GM12878 (cell line): ENCODE results near the gene CDK17. TPM values are rescaled to one million over a fixed set of nuclear protein-coding genes. Genes with fewer than 3 reads are reported as not detected.
A peak's percentile ranks its signal among the peaks of the same experiment; 100 is the strongest.

Experiments
- ATAC-seq: fragments of 200-7000 bp; cut with Tn5 transposase; 3 replicates; pipeline ENCODE4 v1.9.1; 2020; ENCODE audit warnings: mild to moderate bottlenecking, moderate library complexity
- BruUV-seq: library from RNA; stranded (reverse); fragments of 400-500 nt; replicated peaks from 2 replicates; lab custom pipeline; 2021; lab: Mats Ljungman, UMichigan
- CTCF ChIA-PET: fragments of 300-600 bp; sonication (Branson Sonifier 250); formaldehyde crosslinking; extraction: SDS; loops from one replicate; lab custom pipeline; 2021; ENCODE audit warnings: inconsistent platforms; lab: Yijun Ruan, JAX
- POLR2A ChIA-PET: fragments of 350-600 bp; formaldehyde crosslinking; extraction: SDS; loops from one replicate; lab custom pipeline; 2021; ENCODE audit warnings: inconsistent platforms; lab: Charles Lee
- RAD21 ChIA-PET: fragments of 300-600 bp; sonication (Branson Sonifier 250); formaldehyde crosslinking; loops from one replicate; lab custom pipeline; 2023; ENCODE audit warnings: antibody characterized with exemption; ENCODE audit not compliant: unreplicated experiment; lab: Charles Lee
- SMC1A ChIA-PET: fragments of 300-600 bp; sonication (Branson Sonifier 250); formaldehyde crosslinking; loops from one replicate; lab custom pipeline; 2023; ENCODE audit not compliant: unreplicated experiment, uncharacterized antibody; lab: Charles Lee
- DNase-seq: peaks from one replicate; pipeline ENCODE4 v3.0.0-alpha.2; 2011; ENCODE audit warnings: low read depth, low spot score
- FAIRE-seq: peaks from 3 replicates; lab custom pipeline; 2011; peaks lifted over from hg19 to GRCh38; lab: Jason Lieb, UNC
- H2AFZ ChIP-seq: 2 replicates; pipeline ENCODE4 v1.6.0; 2011; ENCODE audit warnings: low read depth, low read length, control low read depth; ENCODE audit not compliant: control insufficient read depth
- H3K27ac ChIP-seq: 2 replicates; pipeline ENCODE4 v1.5.1; 2011; ENCODE audit warnings: control low read depth; ENCODE audit not compliant: control insufficient read depth, insufficient read depth
- H3K27me3 ChIP-seq, 2 experiments: replicated peaks in 1 of 2; 2 replicates each; pipeline versions ENCODE4 v1.6.0 to v1.6.1; 2011; ENCODE audit warnings: low read length in 1 of 2; ENCODE audit not compliant: control insufficient read depth in 2 of 2, insufficient read depth in 2 of 2
- H3K36me3 ChIP-seq, 2 experiments: 2 replicates each; pipeline ENCODE4 v1.5.1; 2011; ENCODE audit warnings: low read length in 1 of 2; ENCODE audit not compliant: control insufficient read depth in 2 of 2, insufficient read depth in 2 of 2
- H3K4me1 ChIP-seq: 2 replicates; pipeline ENCODE4 v1.6.1; 2011; ENCODE audit warnings: mild to moderate bottlenecking, low read length, moderate library complexity, mixed read lengths; ENCODE audit not compliant: control insufficient read depth, insufficient read depth
- H3K4me2 ChIP-seq: 2 replicates; pipeline ENCODE4 v1.6.0; 2011; ENCODE audit warnings: control low read depth; ENCODE audit not compliant: control insufficient read depth, insufficient read depth
- H3K4me3 ChIP-seq: fragments of 200-600 bp; sonication (generic); 2 replicates; pipeline ENCODE4 v1.5.1; 2016
- H3K79me2 ChIP-seq: 2 replicates; pipeline ENCODE4 v1.6.0; 2011; ENCODE audit warnings: low read length; ENCODE audit not compliant: control insufficient read depth, insufficient read depth
- H3K9ac ChIP-seq: 2 replicates; pipeline ENCODE4 v1.8.0; 2011; ENCODE audit warnings: low read length, control low read depth, mixed read lengths; ENCODE audit not compliant: control insufficient read depth, insufficient read depth
- H3K9me3 ChIP-seq: replicated peaks from 3 replicates; pipeline ENCODE4 v1.5.1; 2011; ENCODE audit warnings: mild to moderate bottlenecking, low read length; ENCODE audit not compliant: control insufficient read depth, insufficient read depth
- H4K20me1 ChIP-seq: 2 replicates; pipeline ENCODE4 v1.6.0; 2011; ENCODE audit not compliant: control insufficient read depth, insufficient read depth
- DPF2 ChIP-seq: fragments of 450-650 bp; IDR thresholded peaks from 2 replicates; pipeline ENCODE4 v1.6.1; 2017; ENCODE audit warnings: mild to moderate bottlenecking
- NFYB ChIP-seq: IDR thresholded peaks from 2 replicates; pipeline ENCODE4 v1.6.1; 2011; ENCODE audit warnings: low read depth, mild to moderate bottlenecking, low read length, improper control_type of control experiment, moderate library complexity; ENCODE audit not compliant: insufficient read depth
- RBBP5 ChIP-seq: fragments of 200-600 bp; sonication (generic); conservative IDR thresholded peaks from 2 replicates; pipeline ENCODE4 v1.6.1; 2016
- RFX5 ChIP-seq: IDR thresholded peaks from 2 replicates; pipeline ENCODE4 v1.6.1; 2011; ENCODE audit warnings: low read depth, low read length, improper control_type of control experiment
- SMC3 ChIP-seq: IDR thresholded peaks from 2 replicates; pipeline ENCODE4 v1.6.1; 2011; ENCODE audit warnings: low read length, improper control_type of control experiment, borderline replicate concordance
- WGBS: methylation state at CpG from one replicate; pipeline ENCODE4 v1.1.6; 2016; ENCODE audit warnings: low lambda C conversion rate; ENCODE audit not compliant: insufficient replicate concordance, insufficient coverage; ENCODE audit errors: missing lambda C conversion rate; 5-methylcytosine and 5-hydroxymethylcytosine counted together
- in situ Hi-C: fragments of 300-500 bp; cut with MboI; formaldehyde crosslinking; loops from 9 replicates; pipeline ENCODE4 v1.14.3; 2018; ENCODE audit warnings: mixed read lengths
- intact Hi-C: fragments of 100-400 bp; cut with micrococcal nuclease; formaldehyde crosslinking; loops from one replicate; pipeline ENCODE4 v1.14.2; 2022; ENCODE audit not compliant: unreplicated experiment
- polyA plus RNA-seq, 11 experiments: library from polyadenylated mRNA; depleted of rRNA in 4 of 11; unstranded in 6 of 11; stranded (reverse) in 5 of 11; fragments of >200 nt; fragmentation: Nextera tagmentation in 4 of 11; fragmentation: Illumina TruSeq in 1 of 11; extraction: Ambion mirVana in 4 of 11; extraction: Trizol in 1 of 11; gene quantifications; 1 replicate in 1 of 11; 2 replicates in 10 of 11; pipeline versions ENCODE4 v1.2.1 to v1.2.3, GENCODE V29; 2011 to 2016; ENCODE audit warnings: inconsistent platforms in 2 of 11, missing spikeins in 2 of 11, low read depth in 1 of 11
- total RNA-seq, 4 experiments: library from RNA; depleted of rRNA in 3 of 4; stranded (reverse); fragments of >200 nt in 3 of 4; fragmentation: Illumina TruSeq in 1 of 4; extraction: Trizol in 1 of 4; gene quantifications; 2 replicates each; pipeline versions ENCODE4 v1.2.1 to v1.2.3, GENCODE V29; 2013 to 2021
- TF ChIP-seq, protein P1 (sequence below): fragments of 450-650 bp; formaldehyde crosslinking; IDR thresholded peaks from 2 replicates; pipeline ENCODE4 v1.4.0; 2022; ENCODE audit warnings: mild to moderate bottlenecking, moderate library complexity
- TF ChIP-seq, protein P2 (sequence below): fragments of 450-650 bp; IDR thresholded peaks from 2 replicates; pipeline ENCODE4 v1.6.1; 2016; ENCODE audit warnings: mild to moderate bottlenecking

Gene CDK17
- total and polyA plus RNA-seq, 10 of the 15 experiments (the other 5 are each of a cell fraction or from before 2014, with no cell fraction given) = 5.6 to 45.6 (median 18.3) TPM

DNA sequence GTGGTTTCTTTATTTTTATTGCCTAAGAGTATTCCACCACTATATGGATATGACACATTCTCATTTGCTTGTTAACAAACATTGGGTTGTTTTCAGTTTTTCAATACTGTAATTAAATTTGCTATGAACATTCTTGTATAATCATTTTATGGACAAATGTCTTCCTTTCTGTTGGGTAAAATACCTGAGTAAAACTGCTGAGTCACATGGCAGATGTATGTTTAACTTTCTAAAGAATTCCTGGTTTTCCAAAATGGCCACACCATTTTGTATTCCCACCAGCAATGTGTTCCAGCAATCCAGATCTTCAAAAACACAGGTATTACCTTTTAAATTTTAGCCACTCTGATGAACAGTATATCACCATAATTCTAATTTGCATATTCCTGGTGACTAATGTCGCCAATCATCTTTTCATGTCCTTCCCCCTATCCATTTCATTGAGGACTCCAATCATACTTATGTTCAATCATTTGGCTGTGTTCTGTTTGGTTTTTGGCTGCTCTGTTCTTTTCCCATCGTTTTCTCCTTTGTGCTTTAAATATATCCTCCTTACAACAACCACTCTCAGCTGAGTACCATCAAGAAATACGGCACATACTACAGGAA, 36.0 kb downstream of the CDK17 start:
- RAD21 ChIA-PET = no interaction called here
- WGBS = 98% methylated on average over 3 of the region's 3 CpGs

More for the DNA sequence above, 36.0 kb downstream of the CDK17 start:
- TF ChIP-seq SMC3 = no peak
- TF ChIP-seq, protein P1, sequence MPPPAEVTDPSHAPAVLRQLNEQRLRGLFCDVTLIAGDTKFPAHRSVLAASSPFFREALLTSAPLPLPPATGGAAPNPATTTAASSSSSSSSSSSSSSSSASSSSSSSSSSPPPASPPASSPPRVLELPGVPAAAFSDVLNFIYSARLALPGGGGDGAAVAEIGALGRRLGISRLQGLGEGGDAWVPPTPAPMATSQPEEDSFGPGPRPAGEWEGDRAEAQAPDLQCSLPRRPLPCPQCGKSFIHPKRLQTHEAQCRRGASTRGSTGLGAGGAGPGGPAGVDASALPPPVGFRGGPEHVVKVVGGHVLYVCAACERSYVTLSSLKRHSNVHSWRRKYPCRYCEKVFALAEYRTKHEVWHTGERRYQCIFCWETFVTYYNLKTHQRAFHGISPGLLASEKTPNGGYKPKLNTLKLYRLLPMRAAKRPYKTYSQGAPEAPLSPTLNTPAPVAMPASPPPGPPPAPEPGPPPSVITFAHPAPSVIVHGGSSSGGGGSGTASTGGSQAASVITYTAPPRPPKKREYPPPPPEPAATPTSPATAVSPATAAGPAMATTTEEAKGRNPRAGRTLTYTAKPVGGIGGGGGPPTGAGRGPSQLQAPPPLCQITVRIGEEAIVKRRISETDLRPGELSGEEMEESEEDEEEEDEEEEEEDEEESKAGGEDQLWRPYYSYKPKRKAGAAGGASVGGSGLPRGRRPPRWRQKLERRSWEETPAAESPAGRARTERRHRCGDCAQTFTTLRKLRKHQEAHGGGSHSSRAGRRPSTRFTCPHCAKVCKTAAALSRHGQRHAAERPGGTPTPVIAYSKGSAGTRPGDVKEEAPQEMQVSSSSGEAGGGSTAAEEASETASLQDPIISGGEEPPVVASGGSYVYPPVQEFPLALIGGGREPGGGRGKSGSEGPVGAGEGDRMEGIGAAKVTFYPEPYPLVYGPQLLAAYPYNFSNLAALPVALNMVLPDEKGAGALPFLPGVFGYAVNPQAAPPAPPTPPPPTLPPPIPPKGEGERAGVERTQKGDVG (CRISPR knock-in tag) = no peak
- no peak for TF ChIP-seq RBBP5
- TF ChIP-seq DPF2 = no peak
- TF ChIP-seq, protein P2, sequence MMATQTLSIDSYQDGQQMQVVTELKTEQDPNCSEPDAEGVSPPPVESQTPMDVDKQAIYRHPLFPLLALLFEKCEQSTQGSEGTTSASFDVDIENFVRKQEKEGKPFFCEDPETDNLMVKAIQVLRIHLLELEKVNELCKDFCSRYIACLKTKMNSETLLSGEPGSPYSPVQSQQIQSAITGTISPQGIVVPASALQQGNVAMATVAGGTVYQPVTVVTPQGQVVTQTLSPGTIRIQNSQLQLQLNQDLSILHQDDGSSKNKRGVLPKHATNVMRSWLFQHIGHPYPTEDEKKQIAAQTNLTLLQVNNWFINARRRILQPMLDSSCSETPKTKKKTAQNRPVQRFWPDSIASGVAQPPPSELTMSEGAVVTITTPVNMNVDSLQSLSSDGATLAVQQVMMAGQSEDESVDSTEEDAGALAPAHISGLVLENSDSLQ = no peak
- TF ChIP-seq NFYB = no peak
- TF ChIP-seq RFX5 = no peak
- TSS peak; percentile 13 for BruUV-seq
- CTCF ChIA-PET = no interaction called here
- Histone ChIP-seq H2AFZ (no peak overlapping the region), H3K4me3 (no peak overlapping the region), H3K4me1 (peaks cover 8% of the 10 kb centered on the region), H3K27ac (no peak overlapping the region), H3K27me3 (no peaks in the 10 kb centered on the region), H3K9me3 (no peaks in the 10 kb centered on the region), H4K20me1 (no peaks in the 10 kb centered on the region), H3K4me2 (no peak overlapping the region), H3K36me3 (no peaks in the 10 kb centered on the region), H3K9ac (no peak overlapping the region), H3K79me2 (peaks cover 81% of the 10 kb centered on the region)
- FAIRE-seq (no peak), ATAC-seq (no peak), DNase-seq (no peak)
- SMC1A ChIA-PET = interaction anchor here (2.0 kb wide), 1 partner anchor 33 kb away, joined by 6 read pairs; no protein-coding TSS in a partner anchor
- POLR2A ChIA-PET = no interaction called here
- in situ Hi-C loops (no loop called here), intact Hi-C loops (loop anchor here (5.0 kb wide), 1 partner anchor 33 kb away; no protein-coding TSS in a partner anchor)
